Activated CD8-positive, alpha-beta memory T cell treated with anti-CD3 and anti-CD28 coated beads for 36 hours (primary cell): ENCODE results near the gene INSL3. TPM values are rescaled to one million over a fixed set of nuclear protein-coding genes. Genes with fewer than 3 reads are reported as not detected.

Source experiments
- CTCF ChIA-PET: fragments of 350-600 bp; sonication (Branson Sonifier 250); formaldehyde crosslinking; loops from one replicate; lab custom pipeline; 2021; ENCODE audit warnings: antibody characterized with exemption; lab: Charles Lee
- POLR2A ChIA-PET: fragments of 350-600 bp; sonication (Branson Sonifier 250); formaldehyde crosslinking; loops from one replicate; lab custom pipeline; 2021; ENCODE audit warnings: antibody characterized with exemption; lab: Charles Lee
- total RNA-seq, 2 experiments: library from RNA; stranded (reverse); gene quantifications; one replicate each; pipeline ENCODE4 v1.2.3, GENCODE V29; 2021

The INSL3 gene
- total RNA-seq, 2 experiments from 2014 or later: 1.9 to 2.1 TPM

DNA sequence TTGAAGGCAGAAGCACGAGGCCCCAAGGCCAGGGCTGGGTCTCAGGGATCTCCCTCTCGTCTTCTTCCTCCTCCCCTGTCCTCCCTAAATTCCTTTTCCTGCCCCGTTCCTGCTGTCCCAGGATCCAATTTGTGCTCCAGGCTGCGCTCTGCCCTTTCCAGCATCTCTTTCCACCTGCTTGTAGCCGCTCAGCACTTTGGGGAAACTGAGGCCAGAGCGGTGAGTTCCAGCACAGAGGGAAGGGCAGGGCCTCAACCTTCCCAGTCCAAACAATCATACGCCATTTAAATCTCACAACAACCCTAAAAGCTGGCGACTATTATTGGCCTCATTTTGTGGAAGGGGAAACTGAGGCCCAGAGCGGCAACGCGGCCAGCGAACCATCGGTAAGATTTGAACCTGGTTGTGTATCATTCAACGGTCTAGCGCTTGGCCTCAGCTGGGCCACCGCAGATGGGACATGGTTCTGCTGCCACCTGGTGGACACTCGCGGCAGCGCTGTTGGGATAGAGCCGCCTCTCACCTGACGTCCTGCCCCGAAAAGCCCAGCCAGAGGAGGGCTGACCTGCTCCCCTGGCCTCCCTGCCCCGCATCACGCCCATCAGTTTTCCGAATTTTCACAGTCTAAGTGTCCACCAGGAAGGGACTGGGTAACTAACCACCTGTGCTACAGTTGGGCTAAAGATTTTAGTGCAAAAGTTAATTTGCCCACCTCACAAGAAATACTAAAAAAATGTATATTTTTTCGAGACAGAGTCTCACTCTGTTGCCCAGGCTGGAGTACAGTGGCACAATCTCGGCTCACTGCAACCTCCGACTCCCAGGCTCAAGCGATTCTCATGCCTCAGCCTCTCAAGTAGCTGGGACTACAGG lies 34.2 kb upstream of the INSL3 start:
- ChIA-PET CTCF (interaction anchor here (0.6 to 3.0 kb wide), 16 partner anchors 9 to 767 kb away, joined by 3 to 19 read pairs (median 3); partner anchors contain the start of genes B3GNT3, CCDC124 and SLC5A5), POLR2A (interaction anchor here (0.7 kb wide), 1 partner anchor 20 kb away, joined by 5 read pairs; no protein-coding TSS in a partner anchor)

DNA sequence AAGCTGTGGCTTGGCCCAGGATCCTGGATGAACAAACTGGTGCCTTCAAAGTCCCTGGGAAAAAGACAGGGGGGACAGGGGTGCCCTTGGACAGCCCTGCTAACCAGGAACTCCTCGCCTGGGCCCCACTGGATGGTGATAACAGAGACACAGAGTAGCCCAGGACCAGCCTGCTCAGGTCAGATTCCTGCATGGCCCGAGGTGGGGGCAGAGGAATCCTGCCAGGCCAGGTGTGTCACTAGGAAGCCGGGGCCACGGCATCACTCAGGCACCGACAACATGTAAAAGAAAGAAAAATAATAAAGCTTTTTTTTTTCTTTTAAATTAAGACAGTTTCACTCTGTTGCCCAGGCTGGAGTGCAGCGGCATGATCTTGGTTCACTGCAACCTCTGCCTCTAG lies 32.7 kb upstream of the INSL3 start:
- ChIA-PET CTCF (interaction anchor here (0.6 to 3.0 kb wide), 7 partner anchors 17 to 1864 kb away, joined by 3 to 19 read pairs (median 5); partner anchors contain the start of genes B3GNT3 and CCDC124), POLR2A (no interaction called here)

DNA sequence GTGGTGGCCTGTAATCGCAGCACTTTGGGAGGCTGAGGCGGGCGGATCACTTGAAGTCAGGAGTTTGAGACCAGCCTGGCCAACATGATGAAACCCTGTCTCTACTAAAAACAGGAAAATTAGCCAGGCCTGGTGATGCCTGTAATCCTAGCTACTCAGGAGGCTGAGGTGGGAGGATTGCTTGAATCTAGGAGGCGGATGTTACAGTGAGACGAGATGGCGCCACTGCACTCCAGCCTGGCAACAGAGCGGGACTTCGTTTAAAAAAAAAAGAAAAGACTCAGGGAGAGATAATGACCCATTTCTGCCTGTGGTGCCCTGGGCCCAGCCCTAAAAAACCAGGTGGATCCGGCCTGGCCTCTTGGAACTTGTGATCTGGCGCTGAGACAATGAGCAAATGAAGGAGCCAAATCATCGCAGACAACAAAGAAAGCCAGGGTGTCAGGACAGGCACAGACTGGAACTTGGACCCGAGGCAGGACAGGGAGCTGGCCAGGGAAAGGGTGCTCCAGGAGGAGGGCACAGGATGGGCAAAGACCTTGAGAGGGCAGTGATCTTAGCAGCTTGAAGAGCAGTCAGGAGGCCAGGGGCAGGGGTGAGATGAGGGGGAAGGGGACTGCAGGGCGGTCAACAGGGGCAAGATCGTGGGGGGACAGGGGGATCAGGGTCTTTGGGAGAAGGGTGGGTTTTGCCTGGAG lies 27.4 kb upstream of the INSL3 start:
- CTCF ChIA-PET: interaction anchor here (1.5 to 5.4 kb wide), 4 partner anchors 12 to 84 kb away, joined by 4 to 31 read pairs (median 8); partner anchors contain the start of genes CCDC124 and RPL18A
- POLR2A ChIA-PET: interaction anchor here (0.6 to 7.2 kb wide), 4 partner anchors 11 to 265 kb away, joined by 3 to 83 read pairs (median 11); partner anchors contain the start of genes FCHO1 and RPL18A

DNA sequence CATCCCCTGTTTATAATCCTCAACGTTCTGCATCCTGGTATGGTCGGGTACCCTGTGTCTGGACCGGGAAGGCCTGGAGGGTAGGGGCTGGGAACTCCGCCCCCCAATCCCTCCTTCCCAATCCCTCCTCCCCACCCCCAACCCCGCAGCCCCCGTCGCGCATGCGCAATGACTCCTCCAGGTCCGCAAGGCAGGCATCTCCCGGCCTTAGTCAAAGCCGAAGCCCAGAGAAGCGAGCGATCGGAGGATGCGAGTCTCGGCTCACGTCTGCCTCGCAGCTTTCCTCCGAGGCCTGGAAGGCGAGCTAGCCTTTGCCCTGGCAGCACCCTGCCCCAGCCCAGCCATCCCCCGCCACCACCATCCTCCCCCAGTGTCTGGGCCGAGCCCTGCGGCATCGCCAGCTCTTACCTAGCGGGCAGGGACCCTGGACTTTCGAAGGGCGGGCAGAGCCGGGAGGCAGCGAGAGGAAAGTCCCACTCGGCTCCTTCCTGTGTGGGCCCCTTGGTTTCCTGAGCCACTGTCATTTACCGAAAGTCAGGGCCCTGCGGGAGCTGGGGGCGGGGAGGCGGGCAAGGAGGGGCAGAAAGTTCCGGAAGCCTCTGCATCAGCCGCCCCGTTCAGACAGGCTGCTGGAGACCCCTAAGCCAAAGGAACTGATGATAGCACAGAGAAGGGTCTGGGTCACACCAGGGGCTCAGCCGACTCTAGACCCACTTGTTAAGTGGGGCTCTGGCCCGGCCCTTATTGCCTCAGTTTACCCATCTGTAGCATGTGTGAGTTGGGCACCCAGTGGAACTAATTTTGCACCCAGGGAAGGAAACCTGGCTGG lies 26.4 kb upstream of the INSL3 start, which contains the start of gene JAK3:
JAK3 (minus strand) TSS at position 445 of the 829 bp plus-strand sequence. CDS start 3,565 bp downstream, outside the sequence.
- CTCF ChIA-PET: interaction anchor here (1.5 to 5.4 kb wide), 3 partner anchors 13 to 85 kb away, joined by 4 to 31 read pairs (median 6); partner anchors contain the start of genes CCDC124 and RPL18A
- POLR2A ChIA-PET: interaction anchor here (0.7 to 7.2 kb wide), 5 partner anchors 12 to 420 kb away, joined by 3 to 83 read pairs (median 5); partner anchors contain the start of gene RPL18A

DNA sequence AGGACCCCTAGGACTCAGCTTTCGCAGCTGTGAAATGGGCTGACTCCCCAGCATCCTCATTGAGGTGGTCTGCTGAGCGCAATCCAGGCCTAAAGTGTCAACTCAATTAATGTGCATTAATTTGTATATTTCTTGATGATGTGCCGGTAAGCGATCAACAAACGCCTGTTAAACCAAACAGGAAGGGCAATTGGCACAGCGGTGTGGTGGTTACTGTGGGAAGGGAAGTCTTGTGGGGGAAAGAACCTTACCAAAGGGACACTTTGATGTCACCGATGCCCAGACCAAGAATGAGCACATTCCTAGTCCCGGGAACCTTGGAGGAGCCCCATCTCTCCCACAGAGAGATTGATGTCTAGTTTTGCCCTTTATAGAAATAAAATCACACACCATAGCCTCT lies 24.8 kb upstream of the INSL3 start:
- POLR2A ChIA-PET: interaction anchor here (7.2 kb wide), 1 partner anchor 14 kb away, joined by 83 read pairs; the partner anchor contains the start of gene RPL18A
- CTCF ChIA-PET: interaction anchor here (1.0 to 1.9 kb wide), 3 partner anchors 9 to 87 kb away, joined by 3 to 6 read pairs (median 5); partner anchors contain the start of genes CCDC124 and RPL18A

DNA sequence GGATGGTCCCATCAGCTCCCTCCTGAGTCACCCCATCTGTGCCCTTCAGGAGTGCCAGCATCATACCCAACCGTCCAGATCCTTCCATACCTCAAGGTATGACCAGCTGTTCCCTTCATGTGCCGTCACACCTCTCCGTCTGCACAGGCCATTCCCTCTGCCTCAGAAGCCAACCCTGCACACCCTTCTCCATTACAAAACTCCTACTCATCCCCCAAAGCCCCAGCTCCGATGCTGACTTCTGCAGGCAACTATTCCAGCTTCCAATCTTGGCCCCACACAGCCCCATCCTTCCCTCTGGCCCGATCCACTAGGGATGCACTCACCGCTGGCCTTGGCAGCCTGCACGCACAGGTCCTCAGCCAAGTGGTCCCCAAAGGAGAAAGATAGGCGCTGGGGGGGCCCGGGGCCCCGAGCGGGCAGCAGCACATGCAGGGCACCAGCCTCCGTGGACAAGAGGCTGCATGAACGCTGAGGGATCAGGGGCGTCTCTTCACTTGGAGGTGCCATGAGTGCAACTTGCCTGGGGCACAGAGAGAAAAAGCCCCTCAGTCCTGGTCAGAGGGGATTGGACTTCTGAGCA lies 22.7 kb upstream of the INSL3 start:
- ChIA-PET CTCF (interaction anchor here (2.6 kb wide), 1 partner anchor 16 kb away, joined by 9 read pairs; the partner anchor contains the start of gene RPL18A), POLR2A (interaction anchor here (1.5 kb wide), 1 partner anchor 11 kb away, joined by 12 read pairs; no protein-coding TSS in a partner anchor)

DNA sequence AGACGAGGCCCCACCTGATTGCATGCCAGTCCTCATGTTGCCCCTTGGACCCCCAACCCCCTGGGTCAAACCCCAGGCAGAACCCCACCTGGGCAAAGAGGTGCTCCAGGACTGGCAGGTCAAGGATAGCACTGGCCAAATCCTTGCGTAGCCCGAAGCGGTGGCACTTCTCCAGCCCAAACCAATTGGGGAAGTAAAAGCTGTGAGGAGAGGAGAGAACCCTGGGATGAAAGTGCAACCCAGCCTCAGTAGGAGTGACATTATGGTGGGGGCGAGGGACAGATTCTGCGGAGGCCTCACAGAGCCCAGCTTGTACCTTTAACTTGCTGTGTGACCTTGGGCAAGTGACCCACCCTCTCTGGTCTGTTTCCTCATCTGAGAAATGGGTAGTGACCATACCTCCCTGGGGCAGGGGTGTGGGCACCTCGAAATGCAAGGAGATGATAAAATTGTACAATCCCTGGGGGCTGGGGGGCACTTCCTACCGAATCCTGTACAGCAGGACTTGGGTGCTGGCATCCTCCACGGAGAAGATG lies 22.0 kb upstream of the INSL3 start:
- POLR2A ChIA-PET: interaction anchor here (1.5 kb wide), 1 partner anchor 10 kb away, joined by 12 read pairs; no protein-coding TSS in a partner anchor
- CTCF ChIA-PET: interaction anchor here (0.5 to 2.6 kb wide), 4 partner anchors 8 to 462 kb away, joined by 3 to 9 read pairs (median 4); partner anchors contain the start of gene RPL18A

DNA sequence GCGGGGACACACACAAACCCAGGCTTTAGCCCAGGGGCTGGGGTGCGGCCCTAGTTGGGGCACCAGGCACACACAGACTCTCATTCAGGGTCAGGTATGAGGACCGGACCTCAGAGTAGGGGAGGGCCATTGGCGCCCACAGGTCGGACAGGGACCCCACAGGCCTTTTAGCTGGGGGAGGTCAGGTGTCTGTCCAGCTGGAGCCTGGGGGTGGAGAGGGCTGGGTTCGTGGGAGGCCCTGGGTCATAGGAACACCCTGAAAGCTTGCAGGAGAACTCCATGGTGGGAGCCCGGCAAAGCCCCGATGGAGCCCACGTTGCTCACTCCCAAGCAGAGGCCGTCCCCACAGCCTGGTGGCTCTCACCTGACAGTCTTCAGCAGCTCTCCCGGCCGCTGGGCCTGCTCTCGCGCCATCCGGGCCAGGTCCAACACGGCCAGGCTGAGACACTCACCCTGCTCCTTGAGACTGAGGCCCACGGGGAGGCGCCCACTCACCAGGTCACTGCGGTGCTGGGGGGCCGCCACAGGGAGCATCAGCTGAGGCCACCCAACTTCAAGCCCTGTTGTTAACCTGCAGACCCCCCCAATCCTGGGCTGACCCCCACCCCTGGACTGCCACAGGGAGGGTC lies 21.5 kb upstream of the INSL3 start:
- POLR2A ChIA-PET: interaction anchor here (1.5 kb wide), 1 partner anchor 10 kb away, joined by 12 read pairs; no protein-coding TSS in a partner anchor
- CTCF ChIA-PET: interaction anchor here (0.5 to 2.6 kb wide), 4 partner anchors 8 to 462 kb away, joined by 3 to 9 read pairs (median 4); partner anchors contain the start of gene RPL18A

DNA sequence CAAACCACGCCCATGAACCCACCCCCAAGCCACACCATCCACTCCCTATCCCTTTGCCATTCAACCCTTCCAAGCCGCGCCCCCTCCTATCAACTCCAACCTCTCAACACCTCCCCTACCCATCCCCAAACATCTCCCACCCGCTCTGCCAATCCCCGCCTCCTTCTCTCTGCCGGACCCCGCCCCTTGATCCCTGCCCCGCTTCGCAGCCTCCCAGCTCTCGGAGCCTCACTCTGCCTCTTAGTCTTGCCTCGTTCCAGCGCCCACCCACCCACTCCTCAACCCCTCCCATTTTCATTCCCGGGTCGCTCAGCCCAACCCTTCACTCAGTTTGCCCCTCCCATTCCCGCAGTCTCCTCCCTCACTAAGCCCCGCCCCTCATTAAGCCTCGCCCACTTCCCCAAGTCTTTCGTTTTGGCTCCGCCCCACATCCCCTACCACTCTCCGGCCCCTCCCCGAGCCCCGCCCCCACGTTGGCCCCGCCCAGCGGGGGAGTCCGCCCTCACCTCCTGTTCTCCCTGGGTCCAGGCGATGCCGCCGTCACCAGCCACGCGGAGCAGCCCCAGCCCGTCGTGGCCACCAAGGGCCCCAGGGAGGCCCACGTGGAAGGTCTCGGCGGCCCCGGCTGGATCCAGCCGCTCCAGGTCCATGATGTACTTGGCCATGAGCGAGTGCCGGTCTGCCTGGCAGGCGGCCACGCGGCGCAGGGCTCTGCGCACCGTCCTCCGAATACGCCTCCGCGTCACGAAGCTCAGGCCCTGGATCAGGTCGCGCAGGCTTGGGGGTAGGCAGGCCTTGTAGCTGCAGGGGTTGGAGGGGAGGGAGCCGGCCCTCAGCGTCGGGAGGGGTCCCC lies 20.7 kb upstream of the INSL3 start:
- CTCF ChIA-PET: interaction anchor here (2.6 kb wide), 1 partner anchor 18 kb away, joined by 9 read pairs; the partner anchor contains the start of gene RPL18A
- POLR2A ChIA-PET: interaction anchor here (0.5 to 1.5 kb wide), 2 partner anchors 8 to 9 kb away, joined by 3 to 12 read pairs; no protein-coding TSS in a partner anchor

DNA sequence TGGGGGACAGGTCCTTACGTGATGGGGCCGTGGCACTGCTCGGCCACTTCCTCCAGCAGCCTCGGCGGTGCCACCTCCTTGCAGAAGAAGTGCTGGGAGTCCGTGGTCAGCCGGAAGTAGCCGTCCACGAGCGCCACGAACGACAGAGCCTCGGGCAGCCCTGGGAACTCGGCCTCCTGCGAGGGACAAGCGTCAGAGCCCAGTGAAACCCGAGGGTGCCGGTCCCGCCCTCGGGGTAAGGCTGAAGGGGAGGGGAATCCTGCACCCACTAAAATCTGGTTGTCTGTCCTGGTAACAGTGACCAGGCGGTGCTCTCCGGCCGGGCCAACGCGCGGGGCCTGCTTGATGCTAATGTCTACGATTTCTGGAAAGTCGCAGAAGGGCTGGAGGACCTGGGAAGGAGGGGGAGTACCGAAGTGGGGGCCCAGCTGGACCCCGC lies 20.1 kb upstream of the INSL3 start:
- ChIA-PET CTCF (no interaction called here), POLR2A (interaction anchor here (0.5 kb wide), 1 partner anchor 8 kb away, joined by 3 read pairs; no protein-coding TSS in a partner anchor)

DNA sequence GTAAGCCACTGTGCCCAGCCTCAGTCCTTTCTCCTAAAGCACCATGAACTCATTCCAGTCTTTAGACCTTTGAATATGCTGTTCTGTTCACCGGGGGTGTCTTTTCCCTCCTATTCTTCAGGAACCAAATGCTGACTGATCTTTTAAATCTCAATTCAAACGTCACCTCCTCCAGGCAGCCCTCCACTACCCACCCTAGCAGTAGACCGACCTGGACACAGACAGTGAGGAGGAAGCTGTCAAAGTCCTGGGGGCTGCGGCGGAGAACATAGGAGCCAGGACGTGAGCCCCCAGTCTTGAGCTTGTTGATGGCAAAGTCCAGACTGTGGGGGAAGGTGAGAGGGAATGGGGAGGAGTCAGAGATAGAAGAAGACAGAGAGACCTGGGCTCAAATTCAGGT lies 18.7 kb upstream of the INSL3 start:
- CTCF ChIA-PET: no interaction called here
- POLR2A ChIA-PET: no interaction called here

DNA sequence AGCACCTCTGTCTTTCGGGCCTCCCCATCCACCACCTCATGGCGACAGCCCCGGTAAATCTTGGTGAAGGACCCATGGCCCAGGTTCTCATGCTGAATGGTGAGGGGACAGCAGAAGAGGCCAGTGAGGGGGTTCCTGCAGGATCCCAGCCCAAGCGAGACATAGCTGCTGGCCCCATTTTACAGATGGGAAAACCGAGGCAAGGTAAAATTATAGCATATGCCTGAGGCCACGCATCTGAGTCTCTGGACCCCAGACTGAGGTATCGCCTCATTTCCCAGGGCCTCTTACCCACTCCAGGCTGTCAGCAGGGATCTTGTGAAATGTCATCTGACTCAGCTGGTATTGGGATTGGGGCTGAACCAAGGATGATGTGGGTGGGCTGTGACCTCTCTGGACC lies 16.7 kb upstream of the INSL3 start:
- ChIA-PET CTCF (interaction anchor here (1.0 kb wide), 1 partner anchor 160 kb away, joined by 3 read pairs; no protein-coding TSS in a partner anchor), POLR2A (no interaction called here)

DNA sequence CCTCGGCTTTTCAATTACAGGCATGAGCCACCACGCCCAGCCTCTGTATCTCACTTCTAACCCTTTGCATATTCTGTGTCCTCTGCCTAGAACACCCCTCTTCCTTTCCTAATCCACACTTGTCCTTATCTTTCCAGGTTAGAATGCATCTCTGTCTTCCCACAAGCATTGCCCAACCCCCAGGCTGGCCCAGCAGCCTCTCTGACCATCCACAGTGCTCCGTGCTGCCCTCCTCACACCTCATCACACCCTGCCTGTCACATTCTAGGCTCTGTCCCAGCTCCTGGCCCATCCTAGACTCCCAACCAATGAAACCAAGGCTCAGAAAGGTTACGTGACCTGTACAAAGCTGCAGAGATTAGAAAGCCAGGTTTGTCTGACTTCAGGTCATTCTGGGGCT lies 15.2 kb upstream of the INSL3 start:
- POLR2A ChIA-PET: no interaction called here

DNA sequence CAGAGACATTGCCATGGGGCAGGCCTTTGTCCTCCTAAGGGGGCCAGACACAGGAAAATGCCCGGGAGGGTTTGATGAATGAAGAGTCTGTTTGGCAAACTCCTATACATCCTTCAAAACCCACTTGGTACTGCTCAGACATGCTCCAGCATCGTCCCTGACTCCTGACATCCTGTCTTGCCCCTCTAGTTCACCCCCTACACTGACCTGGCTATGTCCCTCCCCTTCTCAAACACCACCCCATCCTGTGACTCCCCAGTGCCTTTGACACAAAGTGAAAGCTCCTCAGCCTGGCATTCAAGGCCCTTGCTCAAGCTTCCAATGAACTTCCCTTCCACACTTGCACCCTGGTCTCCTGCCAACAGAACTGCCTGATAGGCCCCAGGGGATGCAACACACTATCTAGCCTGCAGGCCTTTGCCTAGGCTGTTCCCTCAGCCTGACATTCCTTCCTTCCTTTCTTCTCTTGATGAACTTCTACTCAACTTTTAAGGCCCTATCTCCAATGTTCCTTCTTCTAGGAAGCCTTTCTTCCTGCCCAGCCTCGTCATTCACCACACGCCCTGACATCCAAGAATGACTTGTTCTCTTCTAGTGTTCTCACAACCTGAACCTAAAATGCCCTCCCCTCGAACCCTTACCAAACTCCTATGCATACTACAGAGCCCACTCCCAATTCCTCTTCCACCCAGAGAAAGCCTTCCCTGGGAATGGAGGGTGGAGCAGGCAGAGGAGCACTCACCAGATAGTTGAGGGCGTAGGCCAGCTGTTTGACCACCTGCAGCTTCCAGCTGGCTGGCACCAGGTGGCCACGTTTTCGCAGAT lies 14.1 kb upstream of the INSL3 start:
- ChIA-PET POLR2A (interaction anchor here (0.6 kb wide), 1 partner anchor 20 kb away, joined by 5 read pairs; no protein-coding TSS in a partner anchor), CTCF (no interaction called here)

More for the DNA sequence above, 15.2 kb upstream of the INSL3 start:
- CTCF ChIA-PET: no interaction called here
